Fibroblast of lung (primary cell): Measurements from ENCODE around the gene TMEM259. TPM values are rescaled to one million over a fixed set of nuclear protein-coding genes. Genes with fewer than 3 reads are reported as not detected.

Experiments
- DNase-seq, 2 donors: peaks; one replicate each; pipeline versions ENCODE4 v3.0.0 to v3.0.0-alpha.2; 2010; ENCODE audit warnings: low read depth in 2 of 2
- H2AFZ ChIP-seq: 2 replicates; pipeline ENCODE4 v1.5.1; 2012; ENCODE audit warnings: low read length, control low read depth, inconsistent platforms
- H3K27ac ChIP-seq: 2 replicates; pipeline ENCODE4 v1.5.1; 2011; ENCODE audit warnings: low read length, control low read depth; ENCODE audit not compliant: insufficient read depth
- H3K27me3 ChIP-seq: 2 replicates; pipeline ENCODE4 v1.5.1; 2011; ENCODE audit warnings: mild to moderate bottlenecking, low read length; ENCODE audit not compliant: control insufficient read depth, insufficient read depth
- H3K36me3 ChIP-seq: 2 replicates; pipeline ENCODE4 v1.5.1; 2011; ENCODE audit warnings: low read length; ENCODE audit not compliant: control insufficient read depth, insufficient read depth
- H3K4me1 ChIP-seq: 2 replicates; pipeline ENCODE4 v1.5.1; 2011; ENCODE audit warnings: low read length; ENCODE audit not compliant: control insufficient read depth, insufficient read depth; ENCODE audit errors: extremely low read depth
- H3K4me2 ChIP-seq: 2 replicates; pipeline ENCODE4 v1.5.1; 2011; ENCODE audit warnings: low read length, control low read depth; ENCODE audit not compliant: insufficient read depth; ENCODE audit errors: extremely low read depth
- H3K4me3 ChIP-seq, 4 experiments: fragments of 200-600 bp in 1 of 4; sonication (generic) in 1 of 4; replicated peaks in 1 of 4; 2 replicates each; pipeline ENCODE4 v1.5.1; 2011 to 2016; ENCODE audit warnings: low read length in 4 of 4, low read depth in 3 of 4, mild to moderate bottlenecking in 3 of 4, control low read depth in 2 of 4, inconsistent platforms in 1 of 4, mixed read lengths in 1 of 4; ENCODE audit not compliant: insufficient read depth in 1 of 4; ENCODE audit errors: control extremely low read depth in 1 of 4
- H3K79me2 ChIP-seq: 2 replicates; pipeline ENCODE4 v1.5.1; 2012; ENCODE audit warnings: mild to moderate bottlenecking, low read length, inconsistent platforms; ENCODE audit not compliant: control insufficient read depth, insufficient read depth
- H3K9ac ChIP-seq: 2 replicates; pipeline ENCODE4 v1.5.1; 2011; ENCODE audit warnings: mild to moderate bottlenecking, low read length, control low read depth; ENCODE audit not compliant: insufficient read depth
- H3K9me3 ChIP-seq: 2 replicates; pipeline ENCODE4 v1.5.1; 2012; ENCODE audit warnings: low read depth, low read length; ENCODE audit not compliant: control insufficient read depth, insufficient read depth
- H4K20me1 ChIP-seq: 2 replicates; pipeline ENCODE4 v1.5.1; 2011; ENCODE audit warnings: low read length; ENCODE audit not compliant: control insufficient read depth, insufficient read depth; ENCODE audit errors: extremely low read depth
- EZH2 ChIP-seq: IDR thresholded peaks from 2 replicates; pipeline ENCODE4 v1.5.1; 2012; ENCODE audit warnings: low read length, control low read depth, mild to moderate bottlenecking; ENCODE audit errors: missing control alignments
- polyA plus RNA-seq, 2 donors: library from polyadenylated mRNA; depleted of rRNA in 1 of 2; stranded (reverse) in 1 of 2; unstranded in 1 of 2; fragments of >200 nt; gene quantifications; 2 replicates each; pipeline ENCODE4 v1.2.1, GENCODE V29; 2011 to 2012; ENCODE audit warnings: missing spikeins in 1 of 2
- total RNA-seq: library from RNA; depleted of rRNA; stranded (reverse); fragments of >200 nt; gene quantifications from 2 replicates; pipeline ENCODE4 v1.2.1, GENCODE V29; 2014
- TF ChIP-seq, protein P1 (sequence below), 2 donors: IDR thresholded peaks in 1 of 2; conservative IDR thresholded peaks in 1 of 2; 1 replicate in 1 of 2; 2 replicates in 1 of 2; pipeline ENCODE4 v1.5.1; 2011 to 2012; ENCODE audit warnings: low read length in 2 of 2, control low read depth in 1 of 2, inconsistent platforms in 1 of 2, low read depth in 1 of 2, mild to moderate bottlenecking in 1 of 2

TMEM259 gene
- total and polyA plus RNA-seq, 2 donors (not counting 1 experiment from before 2014, with no cell fraction given) = 57.8 to 67.1 TPM

DNA sequence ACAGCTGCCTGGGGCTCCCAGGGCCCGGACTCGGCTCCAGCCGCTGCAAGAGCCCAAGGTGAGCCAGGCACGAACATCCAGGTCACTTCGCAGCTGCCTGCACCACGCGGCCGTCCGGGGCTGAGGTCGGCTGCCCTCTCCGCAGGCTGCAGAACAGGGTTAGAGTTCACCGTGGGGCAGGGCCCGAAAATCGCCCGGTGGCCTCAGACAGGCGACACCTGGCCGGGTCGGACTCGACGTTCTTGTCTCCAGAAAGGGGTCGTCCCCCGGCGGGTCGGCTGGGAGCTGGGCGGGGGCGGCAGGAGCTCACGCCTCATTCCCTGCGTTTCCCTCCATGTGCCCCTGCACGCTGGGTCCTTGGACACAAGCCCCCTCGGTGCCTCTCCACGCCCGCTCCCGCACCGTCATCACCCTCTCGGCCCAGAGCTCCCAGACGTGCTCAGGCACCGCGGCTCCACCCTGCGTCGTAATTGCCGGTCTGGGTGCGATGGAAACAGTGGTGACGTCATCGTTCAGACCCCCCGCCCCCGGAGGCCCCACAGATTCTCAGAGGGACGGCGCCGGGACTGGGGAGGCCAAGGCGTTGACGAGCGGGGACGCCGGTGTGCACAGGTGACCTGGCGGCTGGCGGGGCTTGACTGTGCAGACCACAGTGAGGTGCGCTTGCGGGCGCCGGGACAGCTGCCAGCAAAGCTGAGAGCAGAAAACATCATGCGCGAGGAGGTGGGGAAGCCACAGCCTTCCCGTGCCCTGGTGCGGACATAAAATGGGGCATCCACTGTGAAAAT lies 24.7 kb downstream of the TMEM259 start:
- peaks cover 27% of the 10 kb centered on the region for H3K27me3 ChIP-seq
- no peak overlapping the region for H2AFZ ChIP-seq
- no peaks in the 10 kb centered on the region for H3K9me3 ChIP-seq
- DNase-seq = peak; percentile 57 to 64
- no peaks in the 10 kb centered on the region for H3K79me2 ChIP-seq
- TF ChIP-seq, protein P1, sequence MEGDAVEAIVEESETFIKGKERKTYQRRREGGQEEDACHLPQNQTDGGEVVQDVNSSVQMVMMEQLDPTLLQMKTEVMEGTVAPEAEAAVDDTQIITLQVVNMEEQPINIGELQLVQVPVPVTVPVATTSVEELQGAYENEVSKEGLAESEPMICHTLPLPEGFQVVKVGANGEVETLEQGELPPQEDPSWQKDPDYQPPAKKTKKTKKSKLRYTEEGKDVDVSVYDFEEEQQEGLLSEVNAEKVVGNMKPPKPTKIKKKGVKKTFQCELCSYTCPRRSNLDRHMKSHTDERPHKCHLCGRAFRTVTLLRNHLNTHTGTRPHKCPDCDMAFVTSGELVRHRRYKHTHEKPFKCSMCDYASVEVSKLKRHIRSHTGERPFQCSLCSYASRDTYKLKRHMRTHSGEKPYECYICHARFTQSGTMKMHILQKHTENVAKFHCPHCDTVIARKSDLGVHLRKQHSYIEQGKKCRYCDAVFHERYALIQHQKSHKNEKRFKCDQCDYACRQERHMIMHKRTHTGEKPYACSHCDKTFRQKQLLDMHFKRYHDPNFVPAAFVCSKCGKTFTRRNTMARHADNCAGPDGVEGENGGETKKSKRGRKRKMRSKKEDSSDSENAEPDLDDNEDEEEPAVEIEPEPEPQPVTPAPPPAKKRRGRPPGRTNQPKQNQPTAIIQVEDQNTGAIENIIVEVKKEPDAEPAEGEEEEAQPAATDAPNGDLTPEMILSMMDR (conservative IDR thresholded peaks at IDR 0.05 in 1 of 2, IDR thresholded peaks at IDR 0.05 in 1 of 2; ENCODE audit: low read depth in 1 of 2, low read length in 2 of 2) = no peak
- TF ChIP-seq EZH2 = peak; percentile 77
- peak overlapping the region in 1 of 4 experiments; percentile 14 for H3K4me3 ChIP-seq
- peaks cover 12% of the 10 kb centered on the region for H3K36me3 ChIP-seq
- H3K4me2 ChIP-seq = peak overlapping the region; percentile 25
- no peaks in the 10 kb centered on the region for H4K20me1 ChIP-seq
- no peaks in the 10 kb centered on the region for H3K4me1 ChIP-seq
- no peak overlapping the region for H3K9ac ChIP-seq
- H3K27ac ChIP-seq = no peak overlapping the region

DNA sequence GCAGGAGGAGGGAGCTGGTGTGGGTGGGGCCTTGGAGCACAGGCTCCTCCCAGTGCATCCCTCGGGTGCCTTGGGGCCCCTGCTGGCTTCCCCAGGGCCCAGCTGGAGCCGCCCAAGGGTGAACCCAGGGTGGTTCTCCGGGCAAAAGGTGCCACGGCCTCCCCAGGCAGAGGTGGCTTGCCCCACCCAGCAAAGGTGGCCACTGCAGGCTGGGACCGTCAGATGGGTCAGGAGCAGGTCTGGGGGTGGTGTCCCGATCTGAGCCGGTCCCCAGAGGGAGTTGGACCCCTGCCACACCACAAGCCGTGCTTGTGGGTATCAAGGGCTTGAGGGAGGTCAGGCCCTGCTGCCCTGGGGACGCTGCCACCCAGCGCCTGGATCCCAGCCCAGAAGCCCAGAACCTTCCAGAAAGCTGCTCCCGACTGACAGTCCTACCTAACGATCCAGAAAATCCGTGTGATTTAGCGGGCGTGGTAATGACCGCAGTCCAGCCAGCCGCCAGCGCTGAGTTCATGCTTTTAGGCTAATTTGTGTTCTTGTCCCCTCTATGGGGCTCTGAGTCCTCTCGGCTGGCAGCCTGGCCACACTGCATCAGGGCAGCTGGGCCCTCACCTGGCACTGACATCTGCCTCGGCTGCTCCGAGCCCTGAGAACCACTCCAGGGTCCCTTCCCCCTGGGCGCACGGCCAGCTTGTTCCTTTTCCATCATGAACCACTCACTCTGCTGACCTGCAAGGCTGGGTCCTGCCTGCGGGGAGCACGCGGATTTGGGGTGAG lies 25.7 kb downstream of the TMEM259 start:
- no peak overlapping the region for H2AFZ ChIP-seq
- no peaks in the 10 kb centered on the region for H3K4me1 ChIP-seq

DNA sequence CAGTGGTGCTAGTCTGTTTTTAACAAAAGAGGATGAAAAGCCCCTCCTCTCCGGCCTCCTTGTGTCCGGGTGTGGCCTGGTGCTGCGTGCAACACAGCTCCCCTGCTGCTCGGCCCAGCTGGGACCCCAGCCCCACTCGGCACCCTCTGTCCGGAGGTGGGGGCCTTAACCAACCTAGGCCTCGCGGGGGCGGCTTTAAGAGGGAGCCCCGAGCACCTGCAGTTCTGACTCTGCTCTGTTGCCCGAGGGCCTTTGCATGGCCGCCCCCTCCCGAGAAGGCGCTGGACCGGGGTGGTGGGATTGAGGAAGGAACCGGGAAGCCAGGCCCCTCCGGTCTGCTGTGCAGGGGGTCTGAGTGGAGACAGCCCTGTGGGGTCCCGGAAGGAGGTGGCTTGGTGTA lies 26.4 kb downstream of the TMEM259 start:
- no peak overlapping the region for H2AFZ ChIP-seq
- no peaks in the 10 kb centered on the region for H3K9me3 ChIP-seq
- TF ChIP-seq EZH2 = no peak
- TF ChIP-seq, protein P1 (conservative IDR thresholded peaks at IDR 0.05 in 1 of 2, IDR thresholded peaks at IDR 0.05 in 1 of 2; ENCODE audit: low read depth in 1 of 2, low read length in 2 of 2) = no peak
- H4K20me1 ChIP-seq = no peaks in the 10 kb centered on the region
- H3K9ac ChIP-seq = no peak overlapping the region
- no peak for DNase-seq
- peaks cover 19% of the 10 kb centered on the region for H3K36me3 ChIP-seq
- no peaks in the 10 kb centered on the region for H3K79me2 ChIP-seq
- no peak overlapping the region for H3K4me3 ChIP-seq
- peaks cover 23% of the 10 kb centered on the region for H3K27me3 ChIP-seq
- H3K4me2 ChIP-seq = no peak overlapping the region
- H3K27ac ChIP-seq = no peak overlapping the region
- no peaks in the 10 kb centered on the region for H3K4me1 ChIP-seq

More for the DNA sequence above, 25.7 kb downstream of the TMEM259 start:
- DNase-seq = peak in 1 of 2 donors; percentile 33
- peaks cover 18% of the 10 kb centered on the region for H3K36me3 ChIP-seq
- no peaks in the 10 kb centered on the region for H4K20me1 ChIP-seq
- peaks cover 24% of the 10 kb centered on the region for H3K27me3 ChIP-seq
- no peak overlapping the region for H3K27ac ChIP-seq
- TF ChIP-seq, protein P1 (conservative IDR thresholded peaks at IDR 0.05 in 1 of 2, IDR thresholded peaks at IDR 0.05 in 1 of 2; ENCODE audit: low read depth in 1 of 2, low read length in 2 of 2) = no peak
- no peak overlapping the region for H3K9ac ChIP-seq
- H3K9me3 ChIP-seq = no peaks in the 10 kb centered on the region
- no peaks in the 10 kb centered on the region for H3K79me2 ChIP-seq
- H3K4me2 ChIP-seq = no peak overlapping the region
- H3K4me3 ChIP-seq = no peak overlapping the region
